ENCODE measurements around the gene MRTFA. TPM values are rescaled to one million over a fixed set of nuclear protein-coding genes. Genes with fewer than 3 reads are reported as not detected.
"Not testable (repeated sequence)": the region's sequence is repeated elsewhere in the genome, so short reads cannot be mapped to it uniquely, and the experiment has no call there.

Gene MRTFA
- total RNA-seq, 1 donor from 2014 or later: 11.3 TPM

DNA sequence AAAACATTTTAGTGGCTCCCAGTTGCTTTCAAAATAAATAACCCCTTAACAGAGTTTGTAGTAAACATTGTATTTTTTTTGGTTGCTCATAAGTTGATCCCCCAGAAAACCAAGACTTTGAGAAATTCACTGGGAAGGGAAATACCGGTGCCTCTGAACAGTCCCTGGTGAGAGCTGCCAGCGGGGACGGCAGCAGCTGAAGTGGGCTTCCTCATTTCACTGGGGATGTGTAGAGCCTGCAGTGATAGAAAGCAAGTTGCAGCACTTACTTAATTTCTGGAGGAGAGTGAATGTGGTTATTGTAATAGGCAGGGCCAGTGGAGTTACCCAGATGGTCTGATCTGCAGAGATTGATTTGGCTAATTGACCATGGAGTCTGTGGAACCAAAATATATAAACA, 24.2 kb upstream of the MRTFA start:
- H3K27ac Mint-ChIP-seq: peak overlapping the region; percentile 66
- TF ChIP-seq, protein P1, sequence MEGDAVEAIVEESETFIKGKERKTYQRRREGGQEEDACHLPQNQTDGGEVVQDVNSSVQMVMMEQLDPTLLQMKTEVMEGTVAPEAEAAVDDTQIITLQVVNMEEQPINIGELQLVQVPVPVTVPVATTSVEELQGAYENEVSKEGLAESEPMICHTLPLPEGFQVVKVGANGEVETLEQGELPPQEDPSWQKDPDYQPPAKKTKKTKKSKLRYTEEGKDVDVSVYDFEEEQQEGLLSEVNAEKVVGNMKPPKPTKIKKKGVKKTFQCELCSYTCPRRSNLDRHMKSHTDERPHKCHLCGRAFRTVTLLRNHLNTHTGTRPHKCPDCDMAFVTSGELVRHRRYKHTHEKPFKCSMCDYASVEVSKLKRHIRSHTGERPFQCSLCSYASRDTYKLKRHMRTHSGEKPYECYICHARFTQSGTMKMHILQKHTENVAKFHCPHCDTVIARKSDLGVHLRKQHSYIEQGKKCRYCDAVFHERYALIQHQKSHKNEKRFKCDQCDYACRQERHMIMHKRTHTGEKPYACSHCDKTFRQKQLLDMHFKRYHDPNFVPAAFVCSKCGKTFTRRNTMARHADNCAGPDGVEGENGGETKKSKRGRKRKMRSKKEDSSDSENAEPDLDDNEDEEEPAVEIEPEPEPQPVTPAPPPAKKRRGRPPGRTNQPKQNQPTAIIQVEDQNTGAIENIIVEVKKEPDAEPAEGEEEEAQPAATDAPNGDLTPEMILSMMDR (IDR thresholded peaks at IDR 0.05): no peak

DNA sequence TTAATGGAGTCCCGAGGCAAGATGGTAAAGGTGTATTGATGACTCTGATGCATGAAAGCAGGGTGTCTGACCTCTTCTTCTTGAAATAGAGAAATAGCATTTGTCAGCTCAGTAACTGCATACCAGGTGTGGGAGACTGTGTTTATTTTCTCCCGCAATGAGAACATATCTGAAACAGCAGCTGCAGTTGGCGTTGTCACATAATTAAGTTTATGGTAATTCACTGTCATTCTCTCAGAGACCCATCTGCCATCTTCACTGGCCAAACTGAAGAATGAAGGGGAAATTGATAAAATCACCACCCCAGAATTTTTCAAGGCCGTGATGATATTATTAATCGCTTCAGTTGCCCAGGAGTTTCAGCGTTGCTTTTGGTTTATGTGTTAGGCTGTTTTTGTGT, 22.6 kb upstream of the MRTFA start:
- Histone ChIP-seq H3K27ac (no peak overlapping the region), H3K9me3 (ENCODE audit: low read depth) (no peaks in the 10 kb centered on the region), H3F3A (ENCODE audit: low read depth) (peaks cover 12% of the 10 kb centered on the region), H3K9ac (no peak overlapping the region), H3K4me1 (peaks cover 6% of the 10 kb centered on the region), H3K4me2 (no peak overlapping the region), H3K36me3 (no peaks in the 10 kb centered on the region), H4K20me1 (ENCODE audit: low read depth) (no peaks in the 10 kb centered on the region), H3K79me2 (ENCODE audit: low read depth) (no peaks in the 10 kb centered on the region), H3K4me3 (no peak overlapping the region), H2AFZ (replicated peaks) (no peak overlapping the region), H3K27me3 (no peaks in the 10 kb centered on the region)
- no peak overlapping the region for H3K4me3 Mint-ChIP-seq
- H3K9me3 Mint-ChIP-seq: no peaks in the 10 kb centered on the region
- peaks cover 2% of the 10 kb centered on the region for H3K27me3 Mint-ChIP-seq (ENCODE audit: insufficient read depth, low read depth)
- no peak for TF ChIP-seq EZH2 (IDR thresholded peaks at IDR 0.05)
- no peak for TF ChIP-seq EZH2phosphoT487 (IDR thresholded peaks at IDR 0.05)
- TF ChIP-seq, protein P1 (IDR thresholded peaks at IDR 0.05): no peak
- H3K36me3 Mint-ChIP-seq: no peaks in the 10 kb centered on the region
- peaks cover 12% of the 10 kb centered on the region for H3K4me1 Mint-ChIP-seq
- no peak overlapping the region for H3K27ac Mint-ChIP-seq
- no peak for DNase-seq (ENCODE audit: low spot score)

More for the DNA sequence above, 24.2 kb upstream of the MRTFA start:
- H3K4me1 Mint-ChIP-seq: peaks cover 12% of the 10 kb centered on the region
- H3K79me2 ChIP-seq (ENCODE audit: low read depth): no peaks in the 10 kb centered on the region
- no peaks in the 10 kb centered on the region for H3K4me1 ChIP-seq
- no peaks in the 10 kb centered on the region for H3K36me3 ChIP-seq
- no peak overlapping the region for H3K27ac ChIP-seq
- H3K27me3 Mint-ChIP-seq (ENCODE audit: insufficient read depth, low read depth): peaks cover 8% of the 10 kb centered on the region
- DNase-seq (ENCODE audit: low spot score): no peak
- no peaks in the 10 kb centered on the region for H3K36me3 Mint-ChIP-seq
- no peaks in the 10 kb centered on the region for H3K9me3 ChIP-seq (ENCODE audit: low read depth)
- H3K4me3 Mint-ChIP-seq: no peak overlapping the region
- no peak overlapping the region for H3K9ac ChIP-seq
- no peaks in the 10 kb centered on the region for H3K27me3 ChIP-seq
- H3F3A ChIP-seq (ENCODE audit: low read depth): no peaks in the 10 kb centered on the region
- no peak overlapping the region for H3K4me2 ChIP-seq
- H3K4me3 ChIP-seq: no peak overlapping the region
- no peaks in the 10 kb centered on the region for H3K9me3 Mint-ChIP-seq
- H2AFZ ChIP-seq (replicated peaks): no peak overlapping the region
- no peaks in the 10 kb centered on the region for H4K20me1 ChIP-seq (ENCODE audit: low read depth)

DNA sequence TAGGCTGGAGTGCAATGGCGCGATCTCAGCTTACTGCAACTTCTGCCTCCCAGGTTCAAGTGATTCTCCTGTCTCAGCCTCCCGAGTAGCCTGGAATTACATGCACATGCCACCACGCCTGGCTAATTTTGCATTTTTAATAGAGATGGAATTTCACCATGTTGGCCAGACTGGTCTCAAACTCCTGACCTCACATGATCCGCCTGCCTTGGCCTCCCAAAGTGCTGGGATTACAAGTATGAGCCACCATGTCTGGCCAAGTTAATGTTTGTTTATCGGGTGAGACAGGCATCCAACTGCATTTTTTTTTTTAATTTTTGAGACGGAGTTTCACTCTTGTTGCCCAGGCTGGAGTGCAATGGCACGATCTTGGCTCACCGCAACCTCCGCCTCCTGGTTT, 20.1 kb upstream of the MRTFA start:
- H3K4me3 Mint-ChIP-seq: not testable (repeated sequence)

DNA sequence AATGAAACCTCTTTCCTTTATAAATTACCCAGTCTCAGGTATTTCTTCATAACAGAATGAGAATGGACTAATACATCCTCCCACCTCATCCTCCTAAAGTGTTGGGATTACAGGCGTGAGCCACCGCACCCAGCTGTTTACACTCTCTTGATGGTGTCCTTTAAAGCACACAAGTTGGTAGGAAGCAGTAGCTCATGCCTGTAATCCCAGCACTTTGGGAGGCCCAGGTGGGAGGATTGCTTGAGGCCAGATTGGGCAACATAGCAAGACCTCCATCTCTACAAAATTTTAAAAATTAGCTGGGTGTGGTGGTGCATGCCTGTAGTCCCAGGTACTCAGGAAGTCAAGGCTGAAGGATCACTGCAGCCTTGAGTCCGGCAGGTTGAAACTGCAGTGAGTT, 19.4 kb upstream of the MRTFA start:
- H2AFZ ChIP-seq (replicated peaks); H3K4me1 ChIP-seq; H3K9me3 ChIP-seq (ENCODE audit: low read depth); H3K4me3 Mint-ChIP-seq; H3K36me3 ChIP-seq; H3K4me3 ChIP-seq; H3K36me3 Mint-ChIP-seq; H3K27ac Mint-ChIP-seq; H3K9me3 Mint-ChIP-seq; H3K4me2 ChIP-seq; H3K79me2 ChIP-seq (ENCODE audit: low read depth); DNase-seq (ENCODE audit: low spot score); H3K27me3 Mint-ChIP-seq (ENCODE audit: insufficient read depth, low read depth); H4K20me1 ChIP-seq (ENCODE audit: low read depth); H3K27ac ChIP-seq; H3K27me3 ChIP-seq; H3K9ac ChIP-seq: not testable (repeated sequence)
- H3K4me1 Mint-ChIP-seq: peaks cover 33% of the 10 kb centered on the region
- peaks cover 12% of the 10 kb centered on the region for H3F3A ChIP-seq (ENCODE audit: low read depth)

More for the DNA sequence above, 20.1 kb upstream of the MRTFA start:
- H3K4me3 ChIP-seq; H3K4me2 ChIP-seq; H3K27ac Mint-ChIP-seq; H3K4me1 ChIP-seq; H3K36me3 ChIP-seq; H3K9me3 Mint-ChIP-seq; H2AFZ ChIP-seq (replicated peaks); H4K20me1 ChIP-seq (ENCODE audit: low read depth); H3K36me3 Mint-ChIP-seq; DNase-seq (ENCODE audit: low spot score); H3K9me3 ChIP-seq (ENCODE audit: low read depth); H3K27me3 Mint-ChIP-seq (ENCODE audit: insufficient read depth, low read depth); H3K27ac ChIP-seq; H3K9ac ChIP-seq; H3K79me2 ChIP-seq (ENCODE audit: low read depth); H3K27me3 ChIP-seq: not testable (repeated sequence)
- H3F3A ChIP-seq (ENCODE audit: low read depth): peaks cover 12% of the 10 kb centered on the region
- H3K4me1 Mint-ChIP-seq: peaks cover 26% of the 10 kb centered on the region
